GM21786 (cell line): ENCODE measurements around the gene PCGF1.
"Not testable (repeated sequence)": the region's sequence is repeated elsewhere in the genome, so short reads cannot be mapped to it uniquely, and the experiment has no call there.

Experiments used
- ATAC-seq: cut with Tn5 transposase; IDR thresholded peaks from one replicate; pipeline ENCODE4 v1.9.1; 2021; ENCODE audit not compliant: unreplicated experiment

PCGF1 gene

DNA sequence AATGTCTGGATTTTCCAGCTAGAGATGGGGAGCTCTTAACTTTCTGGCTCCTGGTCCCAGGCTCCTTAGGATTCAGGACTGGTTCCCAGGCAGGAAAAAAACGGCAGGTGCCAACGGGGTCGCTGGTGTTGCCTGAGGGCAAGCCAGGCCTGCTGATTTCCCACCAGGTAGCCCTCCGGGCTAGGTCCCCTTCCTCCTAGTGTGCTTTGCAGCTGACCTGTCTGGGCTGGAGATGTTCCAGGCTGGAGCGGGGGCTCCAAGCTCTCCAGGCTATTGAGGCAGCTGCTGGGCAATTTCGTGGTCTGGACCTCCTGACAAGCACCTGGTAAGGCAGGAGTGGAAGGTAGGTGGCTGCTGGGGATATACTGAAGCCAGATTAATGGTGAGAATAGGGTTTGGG lies 33.0 kb downstream of the PCGF1 start:
- no peak for ATAC-seq

DNA sequence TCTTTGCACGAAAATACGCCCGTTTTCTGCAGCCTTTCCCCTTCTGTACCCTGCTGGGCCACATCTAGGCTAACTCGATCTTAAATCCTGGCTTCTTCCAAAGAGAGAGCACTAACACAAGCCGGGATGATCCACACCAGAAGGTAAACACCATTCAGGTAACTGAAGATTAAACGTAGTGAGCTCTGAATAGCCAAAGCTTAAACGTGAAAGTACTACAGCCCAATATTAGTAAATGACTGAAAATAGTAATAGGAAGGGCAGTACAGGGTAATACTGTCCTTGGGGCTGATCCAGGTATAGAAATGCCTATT lies 34.6 kb downstream of the PCGF1 start:
- no peak for ATAC-seq

DNA sequence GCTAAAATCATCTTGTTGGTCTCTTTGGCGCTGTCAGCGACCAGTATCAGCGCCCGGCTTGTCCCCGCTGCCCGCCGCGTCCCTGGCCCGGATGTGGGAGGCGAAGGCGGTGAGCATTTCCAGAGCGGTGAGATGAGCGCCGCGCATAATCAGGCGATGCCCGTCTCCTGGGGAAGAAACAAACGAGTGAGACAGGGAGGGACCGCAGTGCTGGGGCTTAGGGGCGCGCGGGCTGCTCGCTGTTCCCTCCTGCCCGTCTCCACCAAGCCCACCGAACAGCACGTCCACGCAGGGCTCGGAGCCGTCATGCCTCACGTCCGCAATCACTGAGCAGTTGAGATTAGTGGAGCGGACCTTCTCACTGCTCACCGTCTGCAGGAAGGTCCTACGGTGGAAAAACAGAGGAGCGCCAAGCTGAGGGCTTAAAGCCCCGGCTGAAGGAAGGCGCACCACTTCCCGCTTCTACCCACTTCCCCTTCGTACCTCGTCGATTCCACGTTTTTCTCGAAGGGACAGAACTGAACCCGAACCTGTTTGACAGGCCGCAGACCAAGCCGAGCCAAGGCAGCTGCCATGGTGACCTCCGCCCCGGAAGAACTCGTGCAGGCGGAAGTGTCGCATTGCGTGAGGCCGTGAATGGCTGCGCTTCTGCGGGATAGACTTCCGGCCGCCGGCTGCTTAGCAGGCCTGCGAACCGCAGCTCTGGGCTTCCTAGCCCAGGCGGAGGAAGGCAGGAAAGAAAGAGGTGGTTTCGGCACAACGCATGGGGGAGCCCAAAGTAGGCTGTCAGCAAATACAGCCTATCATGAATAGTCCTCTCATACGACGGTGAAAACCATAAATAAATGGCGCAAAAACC lies 35.2 kb downstream of the PCGF1 start, which contains the start of gene MRPL53:
TSS of gene MRPL53 (minus strand) at position 595 of the 859 bp plus-strand sequence. CDS start at position 575, 20 bp downstream.
- peak; percentile 94 for ATAC-seq

DNA sequence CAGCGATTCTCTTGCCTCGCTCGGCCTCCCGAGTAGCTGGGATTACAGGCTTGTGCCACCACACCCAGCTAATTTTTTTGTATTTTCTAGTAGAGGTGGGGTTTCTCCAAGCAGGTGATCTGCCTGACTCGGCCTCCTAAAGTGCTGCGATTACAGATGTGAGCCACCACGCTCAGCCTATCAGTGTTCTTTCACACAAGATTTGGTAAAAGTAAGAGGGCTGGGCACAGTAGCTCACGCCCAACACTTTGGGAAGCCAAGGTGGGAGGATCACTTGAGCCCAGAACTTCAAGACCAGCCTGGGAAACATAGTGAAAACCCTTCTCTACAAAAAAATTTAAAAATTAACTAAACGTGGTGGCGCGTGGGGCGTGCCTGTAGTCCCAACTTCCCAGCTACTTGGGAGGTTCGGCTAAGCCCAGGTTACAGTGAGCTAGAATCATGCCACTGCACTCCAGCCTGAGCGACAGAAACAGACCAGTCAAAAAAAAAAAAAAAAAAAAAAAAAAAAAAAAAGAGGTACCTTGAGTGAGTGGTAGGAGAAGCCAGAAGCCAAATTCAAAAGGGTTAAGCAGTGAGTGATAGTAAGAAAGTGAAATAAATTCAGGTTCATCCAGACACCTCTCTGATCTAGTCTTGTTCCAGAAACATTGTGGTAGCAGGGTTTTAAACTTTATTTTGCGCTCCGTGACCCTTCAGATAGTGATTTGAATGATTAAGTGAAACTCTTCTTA lies 36.0 kb downstream of the PCGF1 start:
- ATAC-seq, result no peak

DNA sequence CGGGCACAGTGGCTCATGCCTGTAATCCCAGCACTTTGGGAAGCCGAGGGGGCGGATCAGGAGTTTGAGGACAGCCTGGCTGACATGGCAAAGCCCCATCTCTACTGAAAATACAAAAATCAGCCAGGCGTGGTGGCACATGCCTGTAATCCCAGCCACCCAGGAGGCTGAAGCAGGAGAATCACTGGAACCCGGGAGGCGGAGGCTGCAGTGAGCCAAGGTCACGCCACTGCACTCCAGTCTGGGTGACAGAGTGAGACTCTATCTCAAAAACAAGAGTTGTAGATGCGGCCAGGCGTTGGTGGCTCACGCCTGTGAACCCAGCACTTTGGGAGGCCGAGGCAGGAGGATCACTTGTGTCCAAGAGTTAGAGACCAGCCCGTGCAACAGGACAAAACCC lies 36.8 kb downstream of the PCGF1 start:
- not testable (repeated sequence) for ATAC-seq

DNA sequence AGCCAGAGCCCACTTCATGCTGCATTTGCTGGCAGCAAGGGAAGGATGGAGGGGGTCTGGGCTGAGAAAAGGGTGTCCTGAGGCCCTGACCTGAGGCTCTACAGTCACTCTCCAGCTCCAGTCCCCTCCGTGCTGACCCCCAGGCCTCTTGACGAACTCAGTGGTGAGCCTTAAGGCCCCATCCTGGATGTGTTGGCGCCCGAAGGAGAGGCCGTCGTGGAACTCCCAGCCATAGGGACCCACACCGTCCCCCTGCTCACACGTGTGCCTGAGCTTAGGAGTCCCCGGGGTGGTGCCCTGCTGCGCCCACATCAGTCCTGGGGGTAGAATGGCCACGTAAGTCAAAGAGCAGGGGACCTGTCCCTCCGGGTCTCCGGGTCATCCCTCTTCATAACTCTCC lies 43.1 kb downstream of the PCGF1 start:
- ATAC-seq, result no peak

DNA sequence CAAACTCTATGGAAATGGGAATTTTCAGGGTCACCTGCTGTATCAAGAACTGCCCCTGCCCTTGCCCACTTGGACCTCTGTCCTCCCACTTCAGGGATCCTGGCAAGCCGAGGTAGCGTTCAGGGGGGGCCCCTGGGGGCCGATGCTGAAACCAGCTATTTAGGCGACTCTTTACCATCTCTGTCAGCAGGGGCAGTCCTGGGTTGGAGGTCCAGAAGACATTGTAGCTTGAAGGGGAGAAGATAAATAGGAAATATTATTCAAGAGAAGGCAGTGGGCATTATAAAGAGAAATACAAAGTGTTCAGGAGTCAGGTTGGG lies 44.7 kb downstream of the PCGF1 start:
- no peak for ATAC-seq

DNA sequence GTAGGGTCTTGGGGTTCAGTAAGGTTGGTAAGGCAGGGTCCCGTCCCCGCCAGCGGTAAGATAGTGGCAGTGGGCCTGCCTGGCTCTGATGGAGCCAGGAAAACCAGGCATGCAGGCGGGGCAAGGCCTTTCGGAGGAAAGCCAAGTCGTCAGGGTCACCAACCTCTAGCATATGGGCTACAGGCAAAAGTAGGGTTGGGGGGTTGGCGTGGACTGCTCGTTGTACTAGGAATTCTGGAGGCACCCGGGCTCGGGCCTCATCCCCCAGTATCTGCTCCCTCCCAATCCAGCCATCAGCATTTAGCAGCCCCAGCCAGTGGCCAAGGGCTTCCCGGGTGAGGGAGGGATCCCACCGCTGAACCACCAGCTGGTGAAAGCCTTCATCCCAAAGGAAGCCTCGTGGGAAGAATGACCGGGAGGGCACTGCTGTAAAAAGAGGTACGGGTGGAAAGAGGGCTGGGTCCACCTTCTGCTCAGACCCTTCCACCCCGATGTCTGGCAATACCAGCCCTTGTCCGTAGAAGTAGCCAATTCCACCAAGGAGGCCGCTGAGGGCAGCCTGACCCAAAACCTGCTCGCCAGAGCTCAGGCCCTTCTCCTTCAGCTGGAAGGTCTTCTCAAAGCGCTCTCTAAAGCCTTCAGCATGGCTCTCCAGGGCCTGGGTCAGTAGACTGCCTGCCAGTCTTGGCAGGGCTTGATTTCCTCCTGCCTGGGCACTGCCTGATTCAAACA lies 45.3 kb downstream of the PCGF1 start:
- ATAC-seq, result no peak

DNA sequence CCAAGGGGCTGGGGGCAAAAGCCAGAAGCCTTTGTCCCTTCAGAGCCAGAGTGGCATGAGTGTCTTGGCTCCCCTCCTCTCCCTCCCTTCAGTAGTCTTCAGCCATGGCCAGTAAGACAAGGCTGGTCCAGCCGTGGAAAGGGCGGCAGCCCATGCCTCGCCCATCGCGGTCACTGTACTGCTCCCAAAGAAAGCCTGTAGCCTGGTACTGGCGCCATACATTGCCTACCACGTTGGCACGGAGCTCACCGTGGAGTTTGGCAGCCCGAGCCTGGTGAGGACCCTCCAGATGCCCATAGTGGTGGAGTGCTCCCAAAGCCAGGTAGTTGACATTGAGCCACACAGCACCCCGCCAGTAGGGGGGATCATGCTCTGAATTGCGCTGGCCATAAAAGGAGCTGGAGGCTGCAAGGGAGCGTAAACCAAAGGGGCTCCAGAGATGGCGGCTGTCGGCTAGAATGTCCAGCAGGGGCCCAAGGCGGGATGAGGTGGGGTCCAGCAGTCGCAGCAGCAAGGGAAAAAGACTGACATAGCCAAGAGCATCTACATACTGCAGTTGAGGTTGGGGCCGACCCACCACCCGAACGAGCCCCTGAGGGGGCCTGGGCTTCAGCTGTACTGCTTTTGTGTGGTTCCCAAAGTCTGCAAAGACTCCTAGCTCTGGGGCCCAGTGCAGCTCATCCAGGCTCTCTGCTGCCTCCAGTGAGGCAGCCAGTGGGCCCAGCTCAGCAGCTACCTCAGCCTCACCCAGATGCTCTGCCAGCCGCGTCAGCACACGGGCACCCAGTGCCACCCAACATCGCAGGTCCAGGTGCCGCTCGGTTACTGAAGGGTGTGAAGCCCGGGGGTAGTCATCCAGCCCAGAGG lies 46.1 kb downstream of the PCGF1 start:
- ATAC-seq, result no peak

DNA sequence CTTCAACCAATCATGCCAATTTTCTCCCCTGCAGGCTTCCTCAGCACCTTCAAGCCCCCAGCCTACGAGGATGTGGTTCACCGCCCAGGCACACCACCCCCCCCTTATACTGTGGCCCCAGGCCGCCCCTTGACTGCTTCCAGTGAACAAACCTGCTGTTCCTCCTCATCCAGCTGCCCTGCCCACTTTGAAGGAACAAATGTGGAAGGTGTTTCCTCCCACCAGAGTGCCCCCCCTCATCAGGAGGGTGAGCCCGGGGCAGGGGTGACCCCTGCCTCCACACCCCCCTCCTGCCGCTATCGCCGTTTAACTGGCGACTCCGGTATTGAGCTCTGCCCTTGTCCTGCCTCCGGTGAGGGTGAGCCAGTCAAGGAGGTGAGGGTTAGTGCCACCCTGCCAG lies 47.3 kb downstream of the PCGF1 start:
- not testable (repeated sequence) for ATAC-seq

DNA sequence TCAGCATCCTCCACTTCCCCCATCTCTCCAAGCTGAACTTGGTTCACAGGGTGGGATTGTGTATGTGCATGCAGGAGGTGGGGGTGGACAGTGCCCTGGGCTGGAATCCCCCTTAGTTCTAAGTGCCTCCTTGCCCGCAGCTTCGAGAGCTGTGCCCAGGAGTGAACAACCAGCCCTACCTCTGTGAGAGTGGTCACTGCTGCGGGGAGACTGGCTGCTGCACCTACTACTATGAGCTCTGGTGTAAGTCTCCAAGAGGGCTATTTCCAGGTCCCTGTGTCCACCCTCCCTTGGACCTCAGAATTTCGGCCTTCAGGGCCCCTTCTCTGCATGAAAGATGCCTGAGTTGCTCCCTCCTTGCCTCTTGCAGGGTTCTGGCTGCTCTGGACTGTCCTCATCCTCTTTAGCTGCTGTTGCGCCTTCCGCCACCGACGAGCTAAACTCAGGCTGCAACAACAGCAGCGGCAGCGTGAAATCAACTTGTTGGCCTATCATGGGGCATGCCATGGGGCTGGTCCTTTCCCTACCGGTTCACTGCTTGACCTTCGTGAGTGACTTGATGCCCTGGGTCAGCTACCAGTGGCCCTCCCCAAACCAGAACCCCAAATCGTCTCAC lies 47.9 kb downstream of the PCGF1 start:
- not testable (repeated sequence) for ATAC-seq

DNA sequence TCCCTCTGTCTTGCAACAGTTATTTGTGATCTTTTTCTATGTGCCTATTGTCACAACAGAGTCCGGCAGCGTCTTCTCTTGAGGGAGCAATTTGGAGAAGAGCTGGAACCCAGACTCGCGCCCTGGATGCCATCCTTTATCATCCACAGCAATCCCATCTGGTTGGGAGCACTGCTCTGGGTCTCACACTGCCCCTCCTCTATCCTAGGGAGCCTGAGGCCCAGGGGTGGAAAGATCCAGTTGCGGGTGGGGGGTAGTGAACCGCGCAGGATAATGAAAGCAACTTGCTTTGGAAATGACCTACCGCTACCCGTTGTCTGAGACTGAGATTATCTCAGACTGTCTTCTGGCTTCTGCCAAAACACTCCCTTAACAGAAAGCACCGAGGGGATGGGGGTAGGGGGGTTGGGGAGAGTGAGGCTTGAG lies 48.5 kb downstream of the PCGF1 start:
- ATAC-seq, result no peak

DNA sequence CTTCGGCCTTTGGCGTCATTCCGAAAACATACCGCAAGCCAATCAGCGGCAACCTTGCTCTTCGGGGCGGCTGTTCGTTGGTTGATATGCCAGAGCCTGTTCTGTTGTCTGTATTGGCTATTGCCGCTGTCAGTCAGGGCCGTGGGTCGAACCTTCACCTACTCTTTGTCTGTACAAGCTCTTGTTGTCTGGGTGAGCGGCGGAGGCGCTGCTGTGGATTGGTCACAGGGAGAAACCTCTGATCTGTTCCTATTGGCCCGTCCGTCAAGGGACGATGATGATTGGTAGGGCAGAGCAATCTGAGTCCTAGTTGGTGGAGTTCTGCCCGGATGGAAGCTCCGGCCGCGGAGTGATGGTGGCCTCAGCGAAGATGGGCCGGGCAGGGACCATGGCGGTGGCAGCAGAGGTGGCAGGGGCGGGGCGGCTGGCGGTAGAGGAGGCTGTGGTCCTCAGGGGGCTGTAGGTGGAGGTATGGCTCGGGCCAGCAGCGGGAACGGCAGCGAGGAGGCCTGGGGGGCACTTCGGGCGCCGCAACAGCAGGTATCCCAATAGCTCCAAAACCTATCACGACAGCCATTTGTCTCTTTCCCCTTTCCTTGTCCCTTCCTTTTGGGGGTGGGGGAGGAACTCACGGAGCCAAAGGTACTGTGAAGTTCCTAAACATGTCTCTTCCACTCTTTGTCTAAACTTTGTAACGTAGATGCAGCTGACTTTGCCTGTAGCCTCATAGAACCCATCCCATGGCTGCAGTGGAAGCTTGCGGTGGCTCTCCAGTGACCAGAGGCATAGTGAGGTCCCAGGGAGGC lies 49.2 kb downstream of the PCGF1 start, which contains the start of gene WBP1:
TSS of gene WBP1 (plus strand) at position 307 of the 806 bp plus-strand sequence. CDS start at position 472, 165 bp downstream.
- peak; percentile 86 for ATAC-seq

DNA sequence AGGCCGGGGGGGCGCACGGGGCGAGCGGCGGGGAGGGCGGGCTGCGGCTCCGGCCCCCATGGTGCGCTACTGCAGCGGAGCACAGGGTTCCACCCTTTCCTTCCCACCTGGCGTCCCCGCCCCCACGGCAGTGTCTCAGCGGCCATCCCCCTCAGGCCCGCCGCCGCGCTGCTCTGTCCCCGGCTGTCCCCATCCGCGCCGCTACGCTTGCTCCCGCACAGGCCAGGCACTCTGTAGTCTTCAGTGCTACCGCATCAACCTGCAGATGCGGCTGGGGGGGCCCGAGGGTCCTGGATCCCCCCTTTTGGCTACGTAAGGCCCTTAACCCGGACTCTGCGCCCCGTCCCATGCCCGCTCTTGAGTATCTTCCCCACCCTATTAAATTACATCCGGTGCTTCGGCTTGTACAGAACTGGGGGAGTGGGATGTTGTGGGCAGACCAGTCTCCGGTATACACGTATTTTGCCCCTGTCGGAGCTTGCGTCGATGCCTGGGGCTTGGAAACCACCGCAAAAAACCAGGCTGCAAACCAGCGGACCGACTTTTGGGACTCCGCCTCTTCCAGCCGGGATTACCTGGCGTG lies 49.9 kb downstream of the PCGF1 start:
- ATAC-seq, result peak; percentile 29

DNA sequence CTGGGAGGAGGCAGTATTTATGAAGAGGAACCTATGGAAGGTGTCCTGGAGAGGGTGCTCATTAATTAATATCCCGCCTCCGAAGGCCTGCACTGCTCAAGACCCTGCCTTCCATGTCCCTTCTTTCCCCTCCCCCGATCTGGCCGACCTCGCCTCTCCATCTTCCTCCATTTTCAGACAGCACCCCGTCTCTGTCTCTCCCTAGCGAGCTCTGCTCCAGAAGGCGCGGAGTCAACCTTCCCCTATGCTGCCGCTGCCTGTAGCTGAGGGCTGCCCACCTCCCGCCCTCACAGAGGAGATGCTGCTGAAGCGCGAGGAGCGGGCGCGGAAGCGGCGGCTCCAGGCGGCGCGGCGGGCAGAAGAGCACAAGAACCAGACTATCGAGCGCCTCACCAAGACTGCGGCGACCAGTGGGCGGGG lies 50.4 kb downstream of the PCGF1 start:
- no peak for ATAC-seq
